ENCODE measurements around the gene COL4A1.

COL4A1 gene

GRCh38 chr13:110273254-110273653, 33.7 kb downstream of the COL4A1 start:
- DNase-seq (ENCODE audit: low spot score) = no peak

- DNase-seq (ENCODE audit: low spot score) = no peak
Observed at GRCh38 chr13:110272651-110273050, 34.3 kb downstream of the COL4A1 start.

- DNase-seq (ENCODE audit: low spot score) = no peak
Observed at GRCh38 chr13:110272227-110272626, 34.7 kb downstream of the COL4A1 start.

GRCh38 chr13:110271313-110271712, 35.6 kb downstream of the COL4A1 start:
- peak; percentile 22 for DNase-seq (ENCODE audit: low spot score)

- peak; percentile 18 for DNase-seq (ENCODE audit: low spot score)
Observed at GRCh38 chr13:110270507-110270906, 36.5 kb downstream of the COL4A1 start.

- DNase-seq (ENCODE audit: low spot score) = peak; percentile 36
Observed at GRCh38 chr13:110269509-110270185, 37.3 kb downstream of the COL4A1 start.

- DNase-seq (ENCODE audit: low spot score) = no peak
Observed at GRCh38 chr13:110268576-110269185, 38.3 kb downstream of the COL4A1 start.

- no peak for DNase-seq (ENCODE audit: low spot score)
Observed at GRCh38 chr13:110268061-110268460, 38.9 kb downstream of the COL4A1 start.

GRCh38 chr13:110266983-110267382, 40.0 kb downstream of the COL4A1 start:
- peak; percentile 78 for DNase-seq (ENCODE audit: low spot score)

GRCh38 chr13:110266431-110266809, 40.5 kb downstream of the COL4A1 start:
- DNase-seq (ENCODE audit: low spot score) = no peak

GRCh38 chr13:110265682-110266430, 41.1 kb downstream of the COL4A1 start:
- no peak for DNase-seq (ENCODE audit: low spot score)

- DNase-seq (ENCODE audit: low spot score) = no peak
Observed at GRCh38 chr13:110265341-110265681, 41.6 kb downstream of the COL4A1 start.

- DNase-seq (ENCODE audit: low spot score) = no peak
Observed at GRCh38 chr13:110264685-110265275, 42.2 kb downstream of the COL4A1 start.

- DNase-seq (ENCODE audit: low spot score) = no peak
Observed at GRCh38 chr13:110263888-110264287, 43.1 kb downstream of the COL4A1 start.

- no peak for DNase-seq (ENCODE audit: low spot score)
Observed at GRCh38 chr13:110263404-110263803, 43.6 kb downstream of the COL4A1 start.

- DNase-seq (ENCODE audit: low spot score) = no peak
Observed at GRCh38 chr13:110262508-110263291, 44.3 kb downstream of the COL4A1 start.

- DNase-seq (ENCODE audit: low spot score) = no peak
Observed at GRCh38 chr13:110262082-110262436, 44.9 kb downstream of the COL4A1 start.

- DNase-seq (ENCODE audit: low spot score) = no peak
Observed at GRCh38 chr13:110261166-110262081, 45.5 kb downstream of the COL4A1 start.

- no peak for DNase-seq (ENCODE audit: low spot score)
Observed at GRCh38 chr13:110259651-110260050, 47.3 kb downstream of the COL4A1 start.

- no peak for DNase-seq (ENCODE audit: low spot score)
Observed at GRCh38 chr13:110258876-110259631, 47.9 kb downstream of the COL4A1 start.
